Esophagus squamous epithelium (tissue), 5 donors: Measurements from ENCODE around the gene RABGAP1L. TPM values are rescaled to one million over a fixed set of nuclear protein-coding genes. Genes with fewer than 3 reads are reported as not detected.

Experiments used
- DNase-seq: peaks from one replicate; lab custom pipeline; 2025; lab: John Stamatoyannopoulos, UW
- H3K27ac ChIP-seq, 4 donors: fragments of 200-600 bp; sonication (generic); one replicate each; pipeline ENCODE4 v1.5.1; 2016 to 2019; ENCODE audit warnings: mild to moderate bottlenecking in 1 of 4
- H3K27me3 ChIP-seq, 4 donors: fragments of 200-600 bp; sonication (generic); 1 replicate in 3 of 4; 2 replicates in 1 of 4; pipeline versions ENCODE4 v1.5.1 to v1.6.0; 2017 to 2021; ENCODE audit warnings: antibody characterized with exemption in 1 of 4
- H3K36me3 ChIP-seq, 3 donors: fragments of 200-600 bp; sonication (generic); one replicate each; pipeline ENCODE4 v1.5.1; 2016 to 2019
- H3K4me1 ChIP-seq, 3 donors: fragments of 200-600 bp; sonication (generic); one replicate each; pipeline ENCODE4 v1.5.1; 2017 to 2019
- H3K4me3 ChIP-seq, 4 donors: fragments of 200-600 bp; sonication (generic); 1 replicate in 3 of 4; 2 replicates in 1 of 4; pipeline ENCODE4 v1.5.1; 2016 to 2019; ENCODE audit warnings: mild to moderate bottlenecking in 2 of 4, moderate library complexity in 1 of 4
- H3K9me3 ChIP-seq, 3 donors: fragments of 200-600 bp; sonication (generic); one replicate each; pipeline ENCODE4 v1.5.1; 2016 to 2019
- CTCF ChIP-seq, 6 experiments: fragments of 450-650 bp in 4 of 6; fragments of 200-600 bp in 2 of 6; sonication (generic) in 2 of 6; IDR thresholded peaks; one replicate each; pipeline ENCODE4 v1.5.1; 2016 to 2019; ENCODE audit warnings: antibody characterized with exemption in 6 of 6, mild to moderate bottlenecking in 4 of 6, moderate library complexity in 4 of 6
- POLR2A ChIP-seq, 4 donors: fragments of 450-650 bp; IDR thresholded peaks; one replicate each; pipeline ENCODE4 v1.6.1; 2017; ENCODE audit warnings: antibody characterized with exemption in 4 of 4, mild to moderate bottlenecking in 4 of 4, moderate library complexity in 3 of 4
- WGBS, 2 donors: methylation state at CpG; one replicate each; pipeline ENCODE4 v1.1.5; 2018; 5-methylcytosine and 5-hydroxymethylcytosine counted together
- intact Hi-C: fragments of 100-400 bp; cut with DNase I; formaldehyde crosslinking; loops from one replicate; pipeline ENCODE4 v1.15.0; 2022
- total RNA-seq, 4 donors: library from RNA; depleted of rRNA; stranded (reverse); fragments of >200 nt; gene quantifications; one replicate each; pipeline ENCODE4 v1.1.0, GENCODE V29; 2016
- donor health status: DM: yes; HTN: yes; CAD: no.

The RABGAP1L gene
- total RNA-seq, 4 donors from 2014 or later = 35.7 to 45.6 (median 41.0) TPM

GRCh38 chr1:174445817-174446216 is 286.5 kb downstream of the RABGAP1L start:
- no peaks in the 10 kb centered on the region for H3K36me3 ChIP-seq
- no peak overlapping the region for H3K27ac ChIP-seq
- TF ChIP-seq CTCF (IDR thresholded peaks at IDR 0.05) (no peak), POLR2A (IDR thresholded peaks at IDR 0.05) (no peak)
- intact Hi-C loops = no loop called here
- no peak overlapping the region for H3K4me3 ChIP-seq
- 86% methylated on average over 5 to 6 of the region's 6 CpGs for WGBS, 2 donors
- H3K27me3 ChIP-seq = no peaks in the 10 kb centered on the region
- no peaks in the 10 kb centered on the region for H3K9me3 ChIP-seq
- H3K4me1 ChIP-seq = peaks cover 0 to 5% (median 0%) of the 10 kb centered on the region in 3 donors
- no peak for DNase-seq

- DNase-seq = no peak
- intact Hi-C loops = no loop called here
- TF ChIP-seq POLR2A (IDR thresholded peaks at IDR 0.05) (no peak), CTCF (IDR thresholded peaks at IDR 0.05) (no peak)
- Histone ChIP-seq H3K27me3 (no peaks in the 10 kb centered on the region), H3K36me3 (no peaks in the 10 kb centered on the region), H3K27ac (no peak within 1 kb of the TSS), H3K4me1 (peaks cover 0 to 5% (median 0%) of the 10 kb centered on the region in 3 donors), H3K9me3 (no peaks in the 10 kb centered on the region), H3K4me3 (no peak within 1 kb of the TSS)
- 89 to 92% methylated on average over 7 to 8 of the region's 11 CpGs for WGBS, 2 donors
Measured at GRCh38 chr1:174447866-174448530, 288.7 kb downstream of the RABGAP1L start, which contains the start of gene GPR52. TSS of gene GPR52 (plus strand) at chr1:174447964. CDS start at chr1:174448112, 148 bp downstream.

- peaks cover 0 to 5% (median 0%) of the 10 kb centered on the region in 3 donors for H3K4me1 ChIP-seq
- intact Hi-C loops = no loop called here
- TF ChIP-seq CTCF (IDR thresholded peaks at IDR 0.05) (no peak), POLR2A (IDR thresholded peaks at IDR 0.05) (no peak)
- H3K4me3 ChIP-seq = no peak overlapping the region
- no peaks in the 10 kb centered on the region for H3K27me3 ChIP-seq
- no peaks in the 10 kb centered on the region for H3K9me3 ChIP-seq
- DNase-seq = no peak
- H3K27ac ChIP-seq = no peak overlapping the region
- 69 to 73% methylated on average over 5 of the region's 5 CpGs for WGBS, 2 donors
- H3K36me3 ChIP-seq = no peaks in the 10 kb centered on the region
Measured at GRCh38 chr1:174448531-174448883, 289.2 kb downstream of the RABGAP1L start.

GRCh38 chr1:174448974-174449373 is 289.7 kb downstream of the RABGAP1L start:
- intact Hi-C loops = no loop called here
- Histone ChIP-seq H3K4me3 (no peak overlapping the region), H3K27me3 (no peaks in the 10 kb centered on the region), H3K9me3 (no peaks in the 10 kb centered on the region), H3K36me3 (no peaks in the 10 kb centered on the region), H3K4me1 (peaks cover 0 to 5% (median 0%) of the 10 kb centered on the region in 3 donors), H3K27ac (no peak overlapping the region)
- DNase-seq = no peak
- TF ChIP-seq POLR2A (IDR thresholded peaks at IDR 0.05) = no peak
- no peak for TF ChIP-seq CTCF (IDR thresholded peaks at IDR 0.05)
- 49 to 62% methylated on average over 5 of the region's 5 CpGs for WGBS, 2 donors

- no peak for TF ChIP-seq POLR2A (IDR thresholded peaks at IDR 0.05)
- no peak for TF ChIP-seq CTCF (IDR thresholded peaks at IDR 0.05)
- H3K27ac ChIP-seq = no peak overlapping the region
- H3K4me1 ChIP-seq = peaks cover 0 to 5% (median 0%) of the 10 kb centered on the region in 3 donors
- no peaks in the 10 kb centered on the region for H3K9me3 ChIP-seq
- WGBS, 2 donors = 93% methylated on average over 6 of the region's 6 CpGs
- no peaks in the 10 kb centered on the region for H3K36me3 ChIP-seq
- no peaks in the 10 kb centered on the region for H3K27me3 ChIP-seq
- intact Hi-C loops = no loop called here
- no peak overlapping the region for H3K4me3 ChIP-seq
- DNase-seq = no peak
Measured at GRCh38 chr1:174451408-174451807, 292.1 kb downstream of the RABGAP1L start.
